IMR-90 (cell line): Measurements from ENCODE around the gene ZDHHC24. TPM values are rescaled to one million over a fixed set of nuclear protein-coding genes. Genes with fewer than 3 reads are reported as not detected.

ENCODE experiments used
- ATAC-seq: fragments of 200-7000 bp; cut with Tn5 transposase; 2 replicates; pipeline ENCODE4 v1.9.1; 2020; ENCODE audit warnings: low read depth, mild to moderate bottlenecking, moderate library complexity
- BruUV-seq: library from RNA; stranded (reverse); fragments of 400-500 nt; replicated peaks from 2 replicates; lab custom pipeline; 2021; lab: Mats Ljungman, UMichigan
- CTCF ChIA-PET: fragments of 300-600 bp; formaldehyde crosslinking; extraction: SDS; loops from one replicate; lab custom pipeline; 2021; ENCODE audit warnings: antibody characterized with exemption; lab: Yijun Ruan, JAX
- POLR2A ChIA-PET: fragments of 300-600 bp; sonication (Branson Sonifier 250); formaldehyde crosslinking; loops from one replicate; lab custom pipeline; 2022; ENCODE audit warnings: antibody characterized with exemption; ENCODE audit not compliant: unreplicated experiment; lab: Charles Lee
- DNase-seq: peaks from one replicate; pipeline ENCODE4 v3.0.0; 2013
- H2AFZ ChIP-seq: replicated peaks from 2 replicates; pipeline ENCODE3; 2013; ENCODE audit warnings: low read length, mild to moderate bottlenecking; ENCODE audit not compliant: poor library complexity
- H2AK5ac ChIP-seq: 2 replicates; pipeline ENCODE4 v1.6.1; 2013; ENCODE audit warnings: low read depth, low read length, inconsistent platforms
- H2AK9ac ChIP-seq: replicated peaks from 2 replicates; pipeline ENCODE3; 2013; ENCODE audit warnings: mild to moderate bottlenecking, low read depth, low read length, moderate library complexity; ENCODE audit not compliant: poor library complexity
- H2BK120ac ChIP-seq: 2 replicates; pipeline ENCODE4 v1.6.1; 2013; ENCODE audit warnings: low read depth, low read length, inconsistent platforms
- H2BK15ac ChIP-seq: 3 replicates; pipeline ENCODE4 v1.6.1; 2013; ENCODE audit warnings: low read depth, low read length, inconsistent platforms
- H2BK20ac ChIP-seq: 2 replicates; pipeline ENCODE4 v1.6.1; 2013; ENCODE audit warnings: low read depth, mild to moderate bottlenecking, inconsistent platforms, low read length, moderate library complexity
- H2BK5ac ChIP-seq: 2 replicates; pipeline ENCODE4 v1.6.1; 2013; ENCODE audit warnings: mild to moderate bottlenecking, low read depth, low read length, inconsistent platforms; ENCODE audit not compliant: poor library complexity, severe bottlenecking
- H3K14ac ChIP-seq: replicated peaks from 2 replicates; pipeline ENCODE4 v1.6.1; 2013; ENCODE audit warnings: low read depth, low read length, inconsistent platforms
- H3K18ac ChIP-seq: 2 replicates; pipeline ENCODE4 v1.6.1; 2013; ENCODE audit warnings: low read depth, low read length, control low read depth
- H3K23ac ChIP-seq: 2 replicates; pipeline ENCODE4 v1.6.1; 2013; ENCODE audit warnings: low read depth, low read length, inconsistent platforms
- H3K27ac ChIP-seq: 2 replicates; pipeline ENCODE4 v1.5.1; 2013; ENCODE audit warnings: mild to moderate bottlenecking, control low read depth, low read length; ENCODE audit not compliant: insufficient read depth
- H3K27me3 ChIP-seq: 2 replicates; pipeline ENCODE4 v1.6.1; 2013; ENCODE audit warnings: low read length; ENCODE audit not compliant: control insufficient read depth, insufficient read depth
- H3K36me3 ChIP-seq: 2 replicates; pipeline ENCODE4 v1.6.1; 2013; ENCODE audit warnings: low read length, mixed read lengths; ENCODE audit not compliant: control insufficient read depth, insufficient read depth
- H3K4ac ChIP-seq: 2 replicates; pipeline ENCODE4 v1.6.1; 2013; ENCODE audit warnings: low read depth, low read length, inconsistent platforms
- H3K4me1 ChIP-seq: 2 replicates; pipeline ENCODE4 v1.6.1; 2013; ENCODE audit warnings: low read length, mixed read lengths; ENCODE audit not compliant: control insufficient read depth, insufficient read depth
- H3K4me2 ChIP-seq: 2 replicates; pipeline ENCODE4 v1.6.1; 2013; ENCODE audit warnings: low read depth, mild to moderate bottlenecking, control low read depth, low read length, moderate library complexity
- H3K4me3 ChIP-seq: 2 replicates; pipeline ENCODE4 v1.5.1; 2013; ENCODE audit warnings: low read depth, mild to moderate bottlenecking, control low read depth, low read length, moderate library complexity; ENCODE audit not compliant: insufficient read depth
- H3K56ac ChIP-seq: 2 replicates; pipeline ENCODE4 v1.6.1; 2013; ENCODE audit warnings: low read length, inconsistent platforms; ENCODE audit not compliant: insufficient read depth; ENCODE audit errors: extremely low read depth
- H3K79me1 ChIP-seq, 2 experiments: 2 replicates each; pipeline ENCODE4 v1.6.1; 2013; ENCODE audit warnings: low read length in 2 of 2, inconsistent platforms in 1 of 2, low read depth in 1 of 2
- H3K9ac ChIP-seq: 2 replicates; pipeline ENCODE4 v1.6.1; 2013; ENCODE audit warnings: low read depth, low read length, control low read depth
- H3K9me1 ChIP-seq: 2 replicates; pipeline ENCODE4 v1.6.1; 2013; ENCODE audit warnings: low read length, inconsistent platforms; ENCODE audit not compliant: insufficient read depth
- H3K9me3 ChIP-seq: 2 replicates; pipeline ENCODE4 v1.6.1; 2013; ENCODE audit warnings: low read length; ENCODE audit not compliant: control insufficient read depth, insufficient read depth
- H4K20me1 ChIP-seq: 2 replicates; pipeline ENCODE4 v1.6.1; 2013; ENCODE audit warnings: low read length, inconsistent platforms; ENCODE audit not compliant: insufficient read depth
- H4K5ac ChIP-seq: 2 replicates; pipeline ENCODE4 v1.6.1; 2013; ENCODE audit warnings: mild to moderate bottlenecking, low read depth, low read length, control low read depth
- H4K8ac ChIP-seq, 2 experiments: 2 replicates each; pipeline ENCODE4 v1.6.1; 2013; ENCODE audit warnings: low read depth in 2 of 2, low read length in 2 of 2, control low read depth in 1 of 2, inconsistent platforms in 1 of 2
- H4K91ac ChIP-seq: 2 replicates; pipeline ENCODE4 v1.6.1; 2013; ENCODE audit warnings: low read depth, low read length, inconsistent platforms; ENCODE audit not compliant: insufficient read depth
- RCOR1 ChIP-seq: IDR thresholded peaks from 2 replicates; pipeline ENCODE4 v1.6.1; 2012; ENCODE audit warnings: mild to moderate bottlenecking, low read length, improper control_type of control experiment; ENCODE audit not compliant: insufficient replicate concordance
- WGBS, 2 experiments: methylation state at CpG; one replicate each; pipeline versions ENCODE4 v1.1.5 to v1.1.7; 2013; ENCODE audit warnings: missing lambda C conversion rate in 2 of 2; ENCODE audit not compliant: insufficient read length in 1 of 2; ENCODE audit errors: extremely low coverage in 2 of 2; 5-methylcytosine and 5-hydroxymethylcytosine counted together
- dilution Hi-C: fragments of 300-500 bp; cut with HindIII; formaldehyde crosslinking; loops from one replicate; pipeline ENCODE4 v1.14.3; 2018; ENCODE audit warnings: low sequenced_read_pairs; ENCODE audit not compliant: unreplicated experiment
- in situ Hi-C: fragments of 300-500 bp; cut with MboI; formaldehyde crosslinking; loops from 3 replicates; pipeline ENCODE4 v1.14.3; 2019; ENCODE audit warnings: low sequenced_read_pairs, inconsistent platforms, mixed read lengths
- intact Hi-C: fragments of 100-400 bp; cut with micrococcal nuclease; formaldehyde crosslinking; loops from 2 replicates; pipeline ENCODE4 v1.10.0; 2022
- polyA plus RNA-seq, 3 experiments: library from polyadenylated mRNA; depleted of rRNA; stranded (reverse); fragments of >200 nt; gene quantifications; 2 replicates each; pipeline ENCODE4 v1.2.3, GENCODE V29; 2012; ENCODE audit warnings: low replicate concordance in 1 of 3
- total RNA-seq: library from RNA; depleted of rRNA; stranded (reverse); fragments of >200 nt; gene quantifications from 2 replicates; pipeline ENCODE4 v1.2.3, GENCODE V29; 2012

ZDHHC24 gene
- total and polyA plus RNA-seq, 2 of the 4 experiments (the other 2 are of a cell fraction): 3.2 to 10.9 TPM

DNA sequence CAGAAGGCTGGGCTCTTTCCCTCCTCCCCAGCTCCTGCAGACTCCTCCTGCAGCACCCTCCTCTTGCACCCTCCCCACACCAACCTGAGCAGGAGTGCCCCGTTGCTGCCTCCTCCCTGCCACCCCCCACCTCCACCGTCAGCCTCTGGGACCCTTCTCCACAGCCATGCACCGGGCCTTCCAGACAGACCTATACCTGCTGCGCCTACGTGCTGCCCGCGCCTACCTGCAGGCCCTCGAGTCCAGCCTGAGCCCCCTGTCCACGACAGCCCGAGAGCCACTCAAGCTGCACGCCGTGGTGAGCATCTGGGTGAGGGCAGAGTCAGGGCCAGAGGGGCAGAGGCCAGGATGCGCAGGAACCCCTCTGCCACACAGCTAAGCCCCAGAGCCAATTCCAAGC is 16.2 kb downstream of the ZDHHC24 start:
- H3K36me3 ChIP-seq: peaks cover 4% of the 10 kb centered on the region
- no peak overlapping the region for H2BK20ac ChIP-seq
- no peaks in the 10 kb centered on the region for H3K9me3 ChIP-seq
- H2AK9ac ChIP-seq: no peak overlapping the region
- no peaks in the 10 kb centered on the region for H3K79me1 ChIP-seq
- ChIA-PET POLR2A (no interaction called here), CTCF (no interaction called here)
- H3K4ac ChIP-seq: no peak overlapping the region
- no peak overlapping the region for H2BK5ac ChIP-seq
- H4K91ac ChIP-seq: no peak overlapping the region
- no peak overlapping the region for H3K4me2 ChIP-seq
- no peaks in the 10 kb centered on the region for H3K27me3 ChIP-seq
- H3K9me1 ChIP-seq: 0 out of 2 replicates have a peak, but pooled peaks cover 3% of the 10 kb centered on the region
- H2AK5ac ChIP-seq: no peak overlapping the region
- BruUV-seq: no TSS peak
- no peaks in the 10 kb centered on the region; the same call in 1 of the 2 replicates for H4K20me1 ChIP-seq
- 82% methylated on average over 11 of the region's 13 CpGs; no CpG with 5 or more reads in 1 of the 2 experiments for WGBS, 2 experiments
- H3K4me3 ChIP-seq: no peak overlapping the region
- H3K27ac ChIP-seq: no peak overlapping the region
- H2BK15ac ChIP-seq: no peak overlapping the region
- no peak overlapping the region for H3K23ac ChIP-seq
- H3K56ac ChIP-seq: no peak overlapping the region
- H3K4me1 ChIP-seq: no peaks in the 10 kb centered on the region
- DNase-seq (no peak), ATAC-seq (no peak)
- in situ Hi-C loops (no loop called here), dilution Hi-C loops (no loop called here), intact Hi-C loops (no loop called here)
- H3K14ac ChIP-seq: no peak overlapping the region
- no peak overlapping the region for H4K8ac ChIP-seq
- H2AFZ ChIP-seq: no peak overlapping the region
- TF ChIP-seq RCOR1: no peak
- H4K5ac ChIP-seq: no peak overlapping the region
- no peak overlapping the region for H2BK120ac ChIP-seq
- no peak overlapping the region for H3K9ac ChIP-seq
- no peak overlapping the region for H3K18ac ChIP-seq
